GM19452 (cell line): ENCODE results near the gene MRNIP.
"Not testable (repeated sequence)": the region's sequence is repeated elsewhere in the genome, so short reads cannot be mapped to it uniquely, and the experiment has no call there.

Experiments used
- ATAC-seq: cut with Tn5 transposase; IDR thresholded peaks from one replicate; pipeline ENCODE4 v1.9.1; 2021; ENCODE audit not compliant: unreplicated experiment

Gene MRNIP

DNA sequence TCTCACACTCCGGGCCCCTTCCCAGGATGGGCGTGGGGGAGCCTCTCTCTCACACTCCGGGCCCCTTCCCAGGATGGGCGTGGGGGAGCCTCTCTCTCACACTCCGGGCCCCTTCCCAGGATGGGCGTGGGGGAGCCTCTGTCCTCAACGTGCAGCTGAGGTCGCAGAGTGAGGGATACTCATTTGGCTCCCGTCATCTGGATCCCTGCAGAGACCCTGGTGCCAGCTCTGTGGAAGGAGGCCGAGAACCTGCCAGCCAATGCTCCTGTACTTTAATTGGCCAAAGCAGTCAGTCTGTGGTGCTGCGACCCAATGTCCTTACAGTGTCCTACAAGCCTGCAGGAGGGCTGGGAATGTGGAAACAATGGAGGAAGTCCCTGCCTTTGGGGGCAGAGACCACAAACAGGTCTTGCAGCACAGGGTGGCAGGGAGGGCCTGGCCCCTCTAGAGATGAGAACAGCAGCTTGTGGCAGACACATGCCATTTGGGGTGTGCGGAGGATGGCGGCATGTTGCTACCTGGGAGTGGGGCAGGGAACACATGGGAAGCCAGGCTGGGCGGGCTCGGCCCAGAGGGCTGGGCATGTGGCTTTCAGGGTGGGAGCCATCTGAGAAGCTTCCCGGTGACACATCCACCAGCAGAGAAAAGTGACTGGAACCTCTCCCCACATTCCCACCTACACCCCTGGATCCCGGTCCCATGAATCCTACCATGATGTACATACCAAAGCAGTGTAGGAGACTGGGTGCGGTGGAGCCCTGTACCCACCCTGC, 13.6 kb upstream of the MRNIP start:
- no peak for ATAC-seq

DNA sequence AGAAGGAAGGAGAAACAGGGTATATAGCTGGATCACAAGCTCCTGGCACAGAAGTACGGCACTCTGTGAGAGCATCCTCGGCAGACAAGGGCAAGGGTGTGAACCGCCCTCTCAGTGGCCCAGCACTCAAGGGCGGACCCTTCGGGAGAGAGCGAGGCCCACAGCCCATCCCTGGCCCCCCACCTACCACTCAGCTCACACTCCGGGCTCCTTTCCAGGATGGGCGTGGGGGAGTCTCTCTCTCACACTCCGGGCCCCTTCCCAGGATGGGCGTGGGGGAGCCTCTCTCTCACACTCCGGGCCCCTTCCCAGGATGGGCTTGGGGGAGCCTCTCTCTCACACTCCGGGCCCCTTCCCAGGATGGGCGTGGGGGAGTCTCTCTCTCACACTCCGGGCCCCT, 12.9 kb upstream of the MRNIP start:
- ATAC-seq = not testable (repeated sequence)

DNA sequence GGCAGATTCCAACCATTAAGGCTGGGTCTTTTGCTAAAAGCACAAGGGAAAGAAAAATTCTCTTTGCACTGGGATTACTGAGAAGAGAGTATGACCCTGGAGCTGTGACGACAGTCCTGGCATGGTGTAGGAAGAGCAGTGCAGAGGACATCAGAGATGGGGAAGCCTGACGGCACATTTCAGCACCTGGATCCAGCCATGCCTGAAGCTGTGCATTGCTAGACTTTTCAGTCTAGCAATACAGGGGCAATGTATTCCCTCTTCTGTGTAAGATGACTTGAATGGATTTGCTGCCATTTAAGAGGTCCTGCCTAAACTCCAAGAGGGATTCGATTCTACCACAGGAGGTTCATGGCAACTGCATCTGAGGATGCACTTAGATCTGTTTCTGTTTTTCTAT, 12.3 kb upstream of the MRNIP start:
- ATAC-seq = no peak

DNA sequence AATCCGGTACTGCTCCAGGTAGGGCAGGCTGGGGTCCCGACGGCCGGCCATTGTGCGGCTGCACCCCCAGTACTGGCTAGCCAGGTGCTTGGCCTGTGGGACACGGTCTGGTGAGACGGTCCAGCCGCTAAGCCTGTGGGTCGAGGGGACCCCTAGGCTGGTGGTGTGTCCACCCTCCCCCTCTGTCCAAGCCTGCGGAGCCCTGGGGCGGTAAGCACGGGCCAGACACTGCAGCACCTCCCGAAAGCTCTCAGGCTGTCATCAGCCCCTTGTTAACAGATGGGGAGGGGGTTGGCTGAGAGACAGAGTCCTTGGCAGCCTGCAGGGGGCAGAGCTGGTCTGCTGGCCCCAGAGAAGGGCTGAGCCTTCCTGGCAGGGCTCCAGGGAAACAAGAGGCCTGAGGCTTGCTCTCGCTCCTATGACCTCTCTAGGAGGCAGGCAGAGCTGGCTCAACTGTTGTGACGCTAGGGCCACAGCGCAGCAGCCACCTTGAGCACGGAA, 11.8 kb upstream of the MRNIP start:
- ATAC-seq = no peak

DNA sequence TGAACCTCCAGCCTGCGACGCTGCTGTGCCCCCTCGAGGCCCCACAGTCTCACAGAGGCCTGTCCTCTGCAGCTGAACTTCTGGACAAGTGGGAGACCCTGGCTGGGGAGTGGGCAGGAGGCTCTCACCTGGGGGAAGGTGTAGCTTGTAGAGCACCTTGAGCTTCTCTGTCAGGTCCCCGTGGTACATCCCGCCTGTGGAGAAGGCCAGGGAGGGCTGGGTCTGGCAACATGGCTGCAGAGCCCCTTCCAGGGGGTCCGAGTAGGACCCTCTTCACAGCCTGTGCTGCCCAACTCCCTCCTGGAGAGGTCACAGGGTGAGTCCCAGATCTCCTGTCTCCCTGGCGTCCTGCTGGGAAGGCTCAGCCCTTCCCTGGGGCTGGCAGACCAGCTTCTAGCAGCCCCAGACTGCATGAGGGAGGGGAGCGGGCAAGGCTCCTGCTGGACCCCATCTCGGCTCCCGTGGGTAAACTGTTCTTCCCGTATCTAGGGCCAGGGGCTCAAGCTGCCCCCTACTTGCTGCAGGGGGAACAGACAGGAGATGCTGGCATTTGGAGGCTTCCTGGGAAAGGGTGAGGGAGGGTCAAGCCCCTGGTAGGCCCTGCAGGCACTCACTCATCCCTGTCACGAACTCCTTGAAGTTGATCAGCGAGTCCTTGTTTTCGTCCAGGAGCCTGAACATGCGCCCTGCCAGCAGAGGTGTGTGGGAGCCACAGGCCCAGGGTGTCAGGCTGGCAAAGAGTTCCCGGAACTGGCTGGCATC, 11.2 kb upstream of the MRNIP start:
- ATAC-seq = no peak

DNA sequence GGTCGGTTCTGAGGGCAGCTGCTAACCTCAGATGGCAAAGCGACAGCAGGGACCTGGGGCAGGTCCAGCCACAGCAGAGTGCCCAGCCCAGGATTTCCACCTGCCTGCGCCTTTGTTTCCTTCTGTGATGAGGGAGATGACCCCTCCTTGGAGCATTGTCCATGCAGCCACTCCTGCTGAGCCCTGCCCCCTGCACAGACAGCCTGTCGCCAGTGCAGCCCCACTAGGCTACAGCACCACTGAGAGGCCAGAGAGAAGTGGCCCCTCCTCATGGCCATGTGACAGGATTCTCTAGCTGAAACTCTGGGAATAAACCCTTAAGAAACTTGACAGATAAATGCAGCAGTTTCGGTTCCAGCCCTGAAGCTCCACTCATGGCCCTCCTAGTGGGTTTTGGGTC, 10.5 kb upstream of the MRNIP start:
- ATAC-seq = no peak

DNA sequence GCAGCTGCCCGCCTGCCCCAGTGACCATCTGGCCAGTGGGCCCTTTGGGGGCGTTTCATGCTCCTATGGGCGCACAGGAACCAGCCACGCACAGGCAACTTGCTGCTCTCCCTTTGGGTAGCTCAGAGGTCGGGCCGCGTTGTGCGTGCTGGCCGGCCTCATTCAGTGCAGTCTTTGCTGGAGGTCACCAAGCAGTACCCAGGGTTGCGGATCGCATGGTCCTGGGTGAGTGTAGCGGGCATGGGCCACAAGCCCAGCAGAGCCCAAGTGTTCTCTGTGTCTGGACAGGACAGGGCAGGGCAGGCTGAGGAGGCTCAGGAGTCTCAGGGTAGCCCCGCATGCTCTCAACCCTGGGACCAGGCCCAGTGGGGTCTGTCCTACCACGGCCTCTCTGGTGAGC, 9.9 kb upstream of the MRNIP start:
- no peak for ATAC-seq

DNA sequence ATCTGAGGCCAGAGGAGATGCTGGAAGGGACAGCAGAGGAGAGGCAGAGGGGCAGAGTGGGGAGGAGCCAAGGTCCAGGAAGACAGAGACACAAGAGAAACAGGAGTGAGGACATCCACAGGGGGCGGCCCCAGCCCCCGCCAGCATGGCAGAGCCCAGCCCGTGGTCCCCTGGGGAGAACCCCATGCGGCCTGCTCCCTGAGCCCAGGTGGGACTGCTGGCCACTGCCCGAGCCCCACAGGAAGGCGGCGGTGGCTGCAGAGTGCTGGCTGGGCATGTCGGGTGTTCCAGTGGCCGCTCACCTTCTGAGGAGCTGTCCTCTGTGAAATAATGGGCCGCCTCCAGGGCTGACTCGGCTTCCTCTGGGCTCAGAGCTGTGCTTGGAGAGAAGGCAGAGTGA, 8.9 kb upstream of the MRNIP start:
- ATAC-seq = no peak

DNA sequence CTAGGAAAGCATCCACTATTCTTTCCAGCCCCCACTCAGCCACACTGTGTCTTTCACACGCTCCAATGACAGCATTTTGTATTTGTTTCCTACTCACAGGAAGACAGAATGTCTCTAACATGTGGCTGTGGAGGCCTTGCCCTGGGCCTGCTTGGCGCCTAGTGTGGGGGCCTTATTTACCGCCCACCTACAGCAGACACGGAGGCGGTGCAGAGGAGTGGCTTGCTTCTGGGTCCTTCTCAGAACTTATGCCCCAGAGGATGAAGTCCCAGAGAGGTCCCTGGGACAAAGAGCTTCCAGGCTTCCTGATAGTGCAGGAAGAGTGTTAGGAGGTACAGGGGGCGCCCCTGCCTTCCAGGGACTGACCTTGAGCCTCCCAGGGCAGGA, 8.5 kb upstream of the MRNIP start:
- ATAC-seq = no peak

DNA sequence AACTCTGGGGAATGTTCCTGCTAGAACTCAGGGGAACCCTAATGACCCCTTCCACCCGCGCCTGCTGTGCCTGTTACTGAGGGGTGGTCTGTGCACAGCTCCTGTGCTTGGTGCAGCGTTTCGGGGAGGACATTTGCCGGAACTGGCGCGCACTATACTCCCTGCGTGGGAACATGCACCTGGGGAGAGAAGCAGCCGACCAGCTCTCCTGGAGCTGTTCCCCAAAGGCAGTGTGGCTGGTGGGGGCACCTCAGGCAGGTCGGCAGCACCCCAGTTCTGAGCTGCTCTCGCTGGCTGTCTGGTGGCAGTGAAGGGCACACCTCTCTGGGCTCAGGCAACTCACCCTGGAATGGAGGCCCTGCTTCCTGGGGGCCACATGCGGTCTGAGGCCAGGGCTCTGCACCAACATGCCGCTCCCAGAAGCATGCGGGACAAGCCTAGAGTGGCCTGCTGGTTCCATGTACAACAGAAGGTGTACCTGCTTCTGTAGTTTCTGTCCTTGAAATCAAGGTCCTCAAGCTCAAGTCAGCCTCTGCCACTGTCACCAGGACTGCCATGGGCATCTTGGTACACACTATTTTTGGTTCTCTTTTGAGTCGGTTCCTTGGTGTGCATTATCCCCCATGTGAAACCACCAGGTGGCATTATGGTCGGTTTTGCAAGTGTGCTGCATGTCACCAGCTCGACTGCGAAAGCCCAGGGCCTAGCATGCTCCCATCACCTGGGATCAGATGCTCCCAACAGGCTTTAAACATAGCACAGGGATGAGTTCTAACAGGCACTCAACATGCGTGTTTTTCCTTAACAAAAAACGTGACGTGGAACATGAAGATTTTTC, 7.8 kb upstream of the MRNIP start:
- no peak for ATAC-seq

DNA sequence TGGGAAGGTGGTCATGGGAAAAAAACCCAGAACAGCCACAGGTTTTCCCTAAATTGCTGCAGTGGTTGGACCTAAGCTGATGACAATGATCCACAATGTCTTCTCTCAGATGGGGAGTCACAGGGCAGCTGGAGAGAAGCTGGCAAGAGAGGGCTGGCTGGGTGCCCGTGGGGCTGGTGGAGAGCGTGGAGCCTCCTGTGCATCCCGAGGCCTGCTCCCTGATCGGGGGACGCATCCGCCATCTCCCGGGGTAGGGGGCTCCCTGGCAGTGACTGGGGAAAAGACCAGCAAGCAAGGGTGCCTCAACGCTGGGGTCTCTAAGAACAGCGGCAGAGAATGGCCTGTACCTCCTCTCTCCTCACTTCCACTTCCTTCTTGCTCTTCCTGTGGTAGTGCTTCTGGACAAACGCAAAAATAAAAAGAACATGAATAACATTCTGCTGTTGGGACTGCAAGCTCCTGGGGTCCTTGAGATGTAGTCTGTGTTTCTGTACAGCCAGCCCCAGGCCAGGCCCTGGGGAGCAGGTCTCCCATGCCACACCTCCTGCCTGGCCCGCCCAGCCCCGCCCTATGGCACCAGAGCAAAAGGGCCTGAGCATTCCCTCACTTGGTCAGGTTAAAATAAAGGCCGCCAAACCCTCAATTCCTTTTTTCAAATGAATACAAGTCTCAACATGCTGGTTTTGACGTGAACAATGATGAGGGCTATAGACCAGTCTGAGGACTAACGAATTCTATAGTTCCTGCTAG, 7.0 kb upstream of the MRNIP start:
- no peak for ATAC-seq

DNA sequence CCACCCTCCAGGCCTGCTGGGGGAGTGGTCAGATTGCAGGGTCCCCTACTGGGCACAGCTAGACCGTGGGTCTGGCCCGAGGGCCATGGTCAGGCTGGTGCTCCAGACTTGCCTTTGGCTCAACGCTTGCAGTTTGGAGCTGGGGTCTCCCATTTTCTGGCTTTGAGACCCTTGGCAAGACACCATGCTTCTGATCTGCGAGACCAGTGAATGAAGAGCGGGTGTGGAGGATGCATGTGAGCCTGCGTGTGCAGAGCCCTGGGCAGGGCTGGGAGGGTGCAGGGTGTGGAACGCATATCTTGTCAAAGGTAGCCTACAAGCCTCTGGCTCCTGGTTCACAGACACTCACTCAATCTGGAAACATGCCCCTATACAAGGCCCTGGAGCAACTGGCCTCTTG, 6.1 kb upstream of the MRNIP start:
- no peak for ATAC-seq

DNA sequence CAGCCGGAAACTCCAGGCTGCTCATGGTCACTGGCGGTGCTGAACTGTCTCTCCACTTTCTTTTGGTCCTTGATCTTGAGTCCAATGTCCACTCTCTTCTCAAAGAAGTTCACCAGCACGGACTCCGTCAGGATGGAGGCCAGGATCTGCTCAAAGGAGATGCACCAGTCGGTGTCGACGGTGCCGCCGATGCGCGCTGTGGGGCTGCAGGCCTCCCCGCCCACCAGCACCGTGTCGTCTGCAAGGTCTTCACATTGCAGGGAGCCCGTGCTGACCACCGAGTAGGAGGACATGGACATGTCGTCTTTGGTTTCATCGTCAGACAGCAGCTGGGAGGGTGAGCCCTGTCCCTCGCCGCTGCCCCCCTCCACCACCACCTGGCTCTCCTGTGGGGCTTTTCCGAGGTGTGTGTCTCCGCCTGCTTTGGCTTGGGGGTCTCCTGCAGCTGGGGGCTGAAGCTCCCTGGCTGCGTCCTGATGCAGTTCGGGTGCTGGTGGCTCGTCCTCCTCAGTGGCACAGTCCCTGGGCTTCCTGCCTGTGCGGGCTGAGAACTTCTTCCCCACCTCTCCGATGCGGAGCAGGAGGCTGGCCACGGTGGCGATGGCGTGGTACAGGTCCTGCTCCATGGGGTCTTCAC, 5.0 kb upstream of the MRNIP start:
- ATAC-seq = no peak

DNA sequence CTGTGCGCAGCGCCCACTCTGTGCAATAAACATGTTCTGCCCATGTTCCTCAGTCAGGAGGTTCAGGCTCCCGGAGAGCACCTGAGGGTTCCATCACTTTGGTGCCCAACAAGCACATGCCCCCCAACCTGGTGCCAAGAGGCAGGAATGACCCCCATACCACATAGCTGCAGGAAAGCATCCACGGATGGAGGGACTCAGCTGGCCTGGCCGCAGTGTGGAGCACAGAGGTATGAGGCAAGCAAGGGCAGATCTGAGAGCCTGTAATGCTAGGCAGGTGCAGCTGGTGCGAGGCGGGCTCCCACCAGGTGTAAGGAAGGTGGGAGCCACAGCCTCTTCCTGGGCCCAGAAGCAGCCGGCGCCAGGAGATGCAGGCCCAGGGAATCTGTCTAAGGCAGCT, 4.3 kb upstream of the MRNIP start:
- ATAC-seq = no peak

DNA sequence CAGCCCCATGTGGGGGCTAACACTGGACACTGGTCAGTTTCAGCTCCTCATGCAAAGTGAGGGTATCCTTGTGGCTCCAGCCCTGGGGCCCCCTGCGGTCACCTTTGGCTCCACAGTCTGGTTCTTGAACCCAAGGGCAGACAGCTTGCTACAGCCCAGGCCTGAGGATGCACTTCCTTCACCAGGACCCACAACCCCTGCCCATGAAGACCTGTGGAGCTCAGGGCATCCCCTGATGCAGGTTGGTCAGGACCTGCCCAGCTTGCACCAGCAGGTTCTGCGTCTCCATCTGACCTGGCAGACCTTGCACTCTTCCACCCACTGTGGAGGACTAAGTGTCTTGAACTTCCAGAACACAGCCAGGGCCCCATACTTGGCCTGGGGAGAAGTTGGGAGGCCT, 3.7 kb upstream of the MRNIP start:
- no peak for ATAC-seq

DNA sequence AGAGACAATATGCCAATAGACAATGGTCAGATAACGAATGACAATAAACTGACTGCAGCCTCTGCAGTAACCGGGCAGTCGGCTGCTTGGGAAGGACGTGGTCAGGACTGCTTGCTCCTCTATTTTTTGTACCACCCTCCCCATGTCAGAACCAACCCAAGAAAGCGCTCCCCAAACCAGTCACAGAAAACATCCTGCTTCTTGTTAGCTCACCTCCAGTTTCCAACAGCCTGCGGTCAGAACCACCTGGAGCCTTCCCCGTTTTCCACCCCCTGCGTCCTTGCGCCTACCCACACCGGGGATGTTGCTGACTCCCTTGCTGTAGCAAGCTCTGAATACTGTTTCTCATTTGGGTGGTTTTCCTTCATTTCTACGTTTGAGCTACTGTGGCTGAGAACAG, 1.7 kb upstream of the MRNIP start:
- ATAC-seq = no peak

DNA sequence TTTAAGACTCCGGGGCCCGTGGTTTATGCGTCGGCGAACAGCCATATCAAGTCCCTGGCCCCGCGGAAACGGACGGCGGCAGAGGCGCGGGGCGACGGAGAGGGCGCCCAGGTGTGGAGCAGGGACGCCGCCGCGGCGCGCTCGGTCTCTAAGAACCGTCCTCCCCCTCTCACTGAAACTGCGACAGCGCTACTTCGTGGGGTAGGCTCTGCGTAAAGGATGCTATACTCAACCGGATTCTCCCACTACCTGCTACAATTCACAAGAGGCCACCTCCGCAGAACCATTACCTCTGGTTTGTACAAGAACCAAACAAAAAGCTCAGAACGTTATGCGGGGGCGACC, 404 bp downstream of the MRNIP start:
- peak; percentile 37 for ATAC-seq

DNA sequence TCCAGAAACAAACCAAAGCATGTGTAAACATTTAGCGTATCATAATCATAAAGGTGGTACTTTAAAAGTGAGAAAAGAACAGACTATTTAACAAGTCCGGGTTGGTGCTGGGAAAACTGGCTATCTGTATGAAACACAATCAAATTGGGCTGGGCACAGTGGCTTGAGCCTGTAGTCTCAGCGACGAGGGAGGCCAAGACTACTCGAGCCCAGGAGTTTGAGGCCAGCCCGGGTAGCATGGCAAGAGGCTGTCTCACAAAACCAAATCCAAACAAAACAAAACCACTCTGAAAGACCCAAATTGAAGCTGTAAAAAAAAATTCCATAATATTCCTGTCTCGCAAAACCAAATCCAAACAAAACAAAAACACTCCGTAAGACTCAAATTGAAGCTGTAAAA, 4.3 kb downstream of the MRNIP start:
- ATAC-seq = no peak

DNA sequence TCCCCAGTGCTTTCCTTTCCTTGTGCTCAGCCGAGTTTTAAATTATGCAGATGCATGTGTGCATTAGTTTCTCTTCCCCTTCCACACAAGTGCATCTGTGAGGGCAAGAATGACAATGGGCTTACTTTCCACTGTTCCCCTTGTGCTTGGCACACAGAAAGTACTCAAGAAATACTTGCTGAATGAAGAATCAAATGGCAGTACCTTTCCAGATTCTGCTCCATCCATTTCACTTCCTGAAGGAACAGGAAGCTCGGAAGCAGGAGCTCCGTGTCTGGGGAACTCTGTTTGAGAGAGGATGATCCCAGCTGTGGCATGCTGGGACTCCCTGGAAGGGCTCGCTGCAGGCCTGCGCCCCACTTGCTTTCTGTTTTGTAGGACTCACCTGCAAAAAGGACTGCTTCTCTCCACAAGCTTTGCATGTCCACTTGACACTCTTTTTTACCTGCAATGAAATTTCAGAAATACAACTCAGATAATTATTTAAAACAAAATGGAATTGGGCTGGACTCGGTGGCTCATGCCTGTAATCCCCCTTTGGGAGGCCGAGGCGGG, 5.5 kb downstream of the MRNIP start:
- peak; percentile 85 for ATAC-seq

DNA sequence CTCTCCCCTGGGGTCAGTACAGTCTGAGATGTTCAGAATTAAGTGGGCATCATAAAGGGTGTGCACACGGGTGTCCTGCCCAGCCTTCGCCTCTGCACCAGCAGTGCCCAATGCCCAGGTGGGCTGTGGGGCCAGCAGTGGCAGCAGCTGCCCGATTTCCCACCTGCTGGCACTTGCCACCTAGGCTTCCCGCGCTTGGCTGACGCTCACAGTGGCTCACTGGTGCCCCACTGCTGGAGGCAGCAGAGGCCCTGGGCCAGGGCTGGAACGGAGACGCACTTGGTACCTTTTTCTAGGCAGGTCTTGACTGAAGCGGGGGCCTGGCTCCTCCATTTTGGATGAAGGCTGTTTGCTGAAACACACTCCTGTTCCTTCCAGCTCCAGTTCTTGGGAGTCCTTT, 17.0 kb downstream of the MRNIP start:
- ATAC-seq = no peak
